Measurements from ENCODE around the gene FAM168A. TPM values are rescaled to one million over a fixed set of nuclear protein-coding genes. Genes with fewer than 3 reads are reported as not detected.

Gene FAM168A
- total RNA-seq, 1 donor from 2014 or later: 13.0 TPM

DNA sequence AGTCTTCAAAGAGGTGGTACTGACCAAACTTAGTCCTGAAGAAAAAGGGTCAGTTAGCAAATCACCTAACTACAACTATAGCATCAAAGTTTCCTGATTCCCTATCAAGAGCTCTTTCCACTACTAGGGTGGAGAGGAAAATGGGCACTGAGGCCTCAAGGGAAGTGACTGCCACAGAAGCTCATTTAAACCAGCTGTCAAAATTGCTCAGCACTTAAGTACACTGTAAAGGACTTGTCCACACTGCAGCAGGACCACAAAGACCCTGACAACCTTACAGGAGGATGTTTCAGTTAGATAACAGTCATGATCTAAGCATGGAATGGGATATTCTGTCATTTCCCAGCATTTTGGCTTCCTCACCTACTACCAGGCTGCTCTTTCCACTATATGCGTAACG, 33.0 kb downstream of the FAM168A start:
- no peak overlapping the region for H3K9ac ChIP-seq (ENCODE audit: low read depth in 1 of 3, low read length in 3 of 3)
- no peak overlapping the region for H3K4me3 ChIP-seq (ENCODE audit: low read length in 3 of 3)
- H3K27me3 ChIP-seq (ENCODE audit: control insufficient read depth in 3 of 3, insufficient read depth in 3 of 3, low read length in 3 of 3): no peaks in the 10 kb centered on the region
- no peaks in the 10 kb centered on the region for H3K9me3 ChIP-seq (ENCODE audit: control insufficient read depth in 3 of 3, low read length in 3 of 3)
- no peak overlapping the region for H3K27ac ChIP-seq (ENCODE audit: low read depth, low read length)
- peaks cover 7 to 14% (median 8%) of the 10 kb centered on the region in 3 donors for H3K4me1 ChIP-seq (ENCODE audit: control insufficient read depth in 3 of 3, insufficient read depth in 3 of 3, low read length in 3 of 3)
- H3K36me3 ChIP-seq (ENCODE audit: control insufficient read depth in 3 of 3, insufficient read depth in 3 of 3, low read length in 3 of 3): no peaks in the 10 kb centered on the region

DNA sequence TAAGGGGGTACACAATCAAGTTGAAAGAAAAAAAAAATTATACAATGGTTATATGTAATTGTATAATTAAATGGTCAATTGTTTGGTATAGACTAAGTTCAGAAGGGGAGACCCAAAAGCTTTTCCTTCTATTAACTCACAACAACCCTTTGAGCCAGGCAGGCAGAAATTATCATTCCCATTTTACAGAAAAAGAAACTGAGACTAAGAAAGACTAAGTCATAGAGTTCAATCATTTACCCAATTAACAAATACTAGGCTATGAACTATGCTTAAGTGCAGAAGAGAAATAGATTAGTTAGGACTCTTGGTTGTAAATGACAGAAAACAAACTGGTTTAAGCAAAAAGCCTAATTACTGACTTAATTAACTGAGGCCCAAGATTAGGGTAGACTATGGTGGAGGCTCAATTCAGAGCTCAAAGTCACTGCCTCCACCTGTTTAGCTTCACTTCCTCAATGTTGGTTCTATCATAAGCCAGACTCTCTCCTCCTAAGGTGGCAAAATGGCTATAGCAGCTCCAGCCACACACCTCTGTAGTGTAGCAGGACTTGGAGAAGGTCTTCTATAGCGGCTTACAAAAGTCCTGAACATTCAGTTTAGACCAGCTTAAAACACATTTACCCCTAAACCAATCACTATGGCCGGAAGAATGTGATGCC, 34.2 kb downstream of the FAM168A start:
- Histone ChIP-seq H3K9ac (ENCODE audit: low read depth in 1 of 3, low read length in 3 of 3) (no peak overlapping the region), H3K27me3 (ENCODE audit: control insufficient read depth in 3 of 3, insufficient read depth in 3 of 3, low read length in 3 of 3) (no peaks in the 10 kb centered on the region), H3K4me3 (ENCODE audit: low read length in 3 of 3) (no peak overlapping the region), H3K9me3 (ENCODE audit: control insufficient read depth in 3 of 3, low read length in 3 of 3) (no peaks in the 10 kb centered on the region), H3K27ac (ENCODE audit: low read depth, low read length) (no peak overlapping the region), H3K36me3 (ENCODE audit: control insufficient read depth in 3 of 3, insufficient read depth in 3 of 3, low read length in 3 of 3) (no peaks in the 10 kb centered on the region), H3K4me1 (ENCODE audit: control insufficient read depth in 3 of 3, insufficient read depth in 3 of 3, low read length in 3 of 3) (peaks cover 7 to 14% (median 8%) of the 10 kb centered on the region in 3 donors)

GRCh38 chr11:73559743-73560142, 38.2 kb downstream of the FAM168A start:
- Histone ChIP-seq H3K4me3 (ENCODE audit: low read length in 3 of 3) (no peak overlapping the region), H3K9ac (ENCODE audit: low read depth in 1 of 3, low read length in 3 of 3) (no peak overlapping the region), H3K9me3 (ENCODE audit: control insufficient read depth in 3 of 3, low read length in 3 of 3) (no peaks in the 10 kb centered on the region), H3K36me3 (ENCODE audit: control insufficient read depth in 3 of 3, insufficient read depth in 3 of 3, low read length in 3 of 3) (no peaks in the 10 kb centered on the region), H3K4me1 (ENCODE audit: control insufficient read depth in 3 of 3, insufficient read depth in 3 of 3, low read length in 3 of 3) (peaks cover 0 to 5% (median 4%) of the 10 kb centered on the region in 3 donors), H3K27me3 (ENCODE audit: control insufficient read depth in 3 of 3, insufficient read depth in 3 of 3, low read length in 3 of 3) (no peaks in the 10 kb centered on the region), H3K27ac (ENCODE audit: low read depth, low read length) (no peak overlapping the region)

- no peaks in the 10 kb centered on the region for H3K36me3 ChIP-seq (ENCODE audit: control insufficient read depth in 3 of 3, insufficient read depth in 3 of 3, low read length in 3 of 3)
- H3K27me3 ChIP-seq (ENCODE audit: control insufficient read depth in 3 of 3, insufficient read depth in 3 of 3, low read length in 3 of 3): no peaks in the 10 kb centered on the region
- no peak overlapping the region for H3K27ac ChIP-seq (ENCODE audit: low read depth, low read length)
- peaks cover under 1 to 7% (median 4%) of the 10 kb centered on the region in 3 donors for H3K4me1 ChIP-seq (ENCODE audit: control insufficient read depth in 3 of 3, insufficient read depth in 3 of 3, low read length in 3 of 3)
- H3K4me3 ChIP-seq (ENCODE audit: low read length in 3 of 3): no peak overlapping the region
- H3K9ac ChIP-seq (ENCODE audit: low read depth in 1 of 3, low read length in 3 of 3): no peak overlapping the region
- H3K9me3 ChIP-seq (ENCODE audit: control insufficient read depth in 3 of 3, low read length in 3 of 3): no peaks in the 10 kb centered on the region
These were observed 40.9 kb downstream of the FAM168A start for GRCh38 chr11:73556966-73557365.

DNA sequence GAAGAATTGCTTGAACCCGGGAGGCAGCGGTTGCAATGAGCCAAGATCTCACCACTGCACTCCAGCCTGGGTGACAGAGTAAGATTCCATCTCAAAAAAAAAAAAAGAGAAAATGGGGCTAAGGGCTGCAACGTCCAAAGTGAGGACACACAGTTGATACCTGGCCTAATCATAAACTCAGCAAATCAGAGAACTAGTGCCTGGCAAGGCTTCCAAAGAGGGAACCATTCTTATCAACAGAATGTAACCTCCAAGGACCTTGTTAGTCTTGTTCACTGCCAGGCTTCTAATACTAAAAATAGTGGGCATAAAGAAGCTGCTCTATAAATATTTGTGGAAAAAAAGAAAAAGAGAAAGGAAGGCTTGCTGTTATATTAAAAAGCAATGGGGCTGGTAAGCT, 42.3 kb downstream of the FAM168A start:
- H3K4me1 ChIP-seq (ENCODE audit: control insufficient read depth in 3 of 3, insufficient read depth in 3 of 3, low read length in 3 of 3): peaks cover 3 to 7% (median 4%) of the 10 kb centered on the region in 3 donors
- H3K9ac ChIP-seq (ENCODE audit: low read depth in 1 of 3, low read length in 3 of 3): no peak overlapping the region
- no peaks in the 10 kb centered on the region for H3K27me3 ChIP-seq (ENCODE audit: control insufficient read depth in 3 of 3, insufficient read depth in 3 of 3, low read length in 3 of 3)
- no peak overlapping the region for H3K27ac ChIP-seq (ENCODE audit: low read depth, low read length)
- H3K4me3 ChIP-seq (ENCODE audit: low read length in 3 of 3): no peak overlapping the region
- H3K36me3 ChIP-seq (ENCODE audit: control insufficient read depth in 3 of 3, insufficient read depth in 3 of 3, low read length in 3 of 3): no peaks in the 10 kb centered on the region
- H3K9me3 ChIP-seq (ENCODE audit: control insufficient read depth in 3 of 3, low read length in 3 of 3): no peaks in the 10 kb centered on the region

- Histone ChIP-seq H3K9me3 (ENCODE audit: control insufficient read depth in 3 of 3, low read length in 3 of 3) (no peaks in the 10 kb centered on the region), H3K27me3 (ENCODE audit: control insufficient read depth in 3 of 3, insufficient read depth in 3 of 3, low read length in 3 of 3) (no peaks in the 10 kb centered on the region), H3K27ac (ENCODE audit: low read depth, low read length) (no peak overlapping the region), H3K9ac (ENCODE audit: low read depth in 1 of 3, low read length in 3 of 3) (no peak overlapping the region), H3K4me3 (ENCODE audit: low read length in 3 of 3) (no peak overlapping the region), H3K36me3 (ENCODE audit: control insufficient read depth in 3 of 3, insufficient read depth in 3 of 3, low read length in 3 of 3) (no peaks in the 10 kb centered on the region), H3K4me1 (ENCODE audit: control insufficient read depth in 3 of 3, insufficient read depth in 3 of 3, low read length in 3 of 3) (peaks cover 3 to 7% (median 4%) of the 10 kb centered on the region in 3 donors)
These were observed 43.1 kb downstream of the FAM168A start for GRCh38 chr11:73554671-73555320.

GRCh38 chr11:73553266-73553665, 44.6 kb downstream of the FAM168A start:
- no peaks in the 10 kb centered on the region for H3K27me3 ChIP-seq (ENCODE audit: control insufficient read depth in 3 of 3, insufficient read depth in 3 of 3, low read length in 3 of 3)
- H3K4me1 ChIP-seq (ENCODE audit: control insufficient read depth in 3 of 3, insufficient read depth in 3 of 3, low read length in 3 of 3): peaks cover 3 to 7% (median 4%) of the 10 kb centered on the region in 3 donors
- no peak overlapping the region for H3K4me3 ChIP-seq (ENCODE audit: low read length in 3 of 3)
- H3K27ac ChIP-seq (ENCODE audit: low read depth, low read length): no peak overlapping the region
- H3K9me3 ChIP-seq (ENCODE audit: control insufficient read depth in 3 of 3, low read length in 3 of 3): no peaks in the 10 kb centered on the region
- H3K9ac ChIP-seq (ENCODE audit: low read depth in 1 of 3, low read length in 3 of 3): no peak overlapping the region
- no peaks in the 10 kb centered on the region for H3K36me3 ChIP-seq (ENCODE audit: control insufficient read depth in 3 of 3, insufficient read depth in 3 of 3, low read length in 3 of 3)

GRCh38 chr11:73551677-73552076, 46.2 kb downstream of the FAM168A start:
- H3K4me1 ChIP-seq (ENCODE audit: control insufficient read depth in 3 of 3, insufficient read depth in 3 of 3, low read length in 3 of 3): peaks cover 3 to 7% (median 4%) of the 10 kb centered on the region in 3 donors
- no peaks in the 10 kb centered on the region for H3K36me3 ChIP-seq (ENCODE audit: control insufficient read depth in 3 of 3, insufficient read depth in 3 of 3, low read length in 3 of 3)
- no peaks in the 10 kb centered on the region for H3K9me3 ChIP-seq (ENCODE audit: control insufficient read depth in 3 of 3, low read length in 3 of 3)
- no peaks in the 10 kb centered on the region for H3K27me3 ChIP-seq (ENCODE audit: control insufficient read depth in 3 of 3, insufficient read depth in 3 of 3, low read length in 3 of 3)
- H3K27ac ChIP-seq (ENCODE audit: low read depth, low read length): no peak overlapping the region
- no peak overlapping the region for H3K9ac ChIP-seq (ENCODE audit: low read depth in 1 of 3, low read length in 3 of 3)
- H3K4me3 ChIP-seq (ENCODE audit: low read length in 3 of 3): no peak overlapping the region

- Histone ChIP-seq H3K9me3 (ENCODE audit: control insufficient read depth in 3 of 3, low read length in 3 of 3) (no peaks in the 10 kb centered on the region), H3K4me1 (ENCODE audit: control insufficient read depth in 3 of 3, insufficient read depth in 3 of 3, low read length in 3 of 3) (peaks cover 0 to 3% (median 0%) of the 10 kb centered on the region in 3 donors), H3K36me3 (ENCODE audit: control insufficient read depth in 3 of 3, insufficient read depth in 3 of 3, low read length in 3 of 3) (no peaks in the 10 kb centered on the region), H3K27me3 (ENCODE audit: control insufficient read depth in 3 of 3, insufficient read depth in 3 of 3, low read length in 3 of 3) (no peaks in the 10 kb centered on the region), H3K27ac (ENCODE audit: low read depth, low read length) (no peak overlapping the region), H3K4me3 (ENCODE audit: low read length in 3 of 3) (no peak overlapping the region), H3K9ac (ENCODE audit: low read depth in 1 of 3, low read length in 3 of 3) (no peak overlapping the region)
These were observed 48.5 kb downstream of the FAM168A start for GRCh38 chr11:73549376-73549775.
